Measurements from ENCODE around the gene OAS3.
"Not testable (repeated sequence)": the region's sequence is repeated elsewhere in the genome, so short reads cannot be mapped to it uniquely, and the experiment has no call there.

OAS3 gene, protein sequence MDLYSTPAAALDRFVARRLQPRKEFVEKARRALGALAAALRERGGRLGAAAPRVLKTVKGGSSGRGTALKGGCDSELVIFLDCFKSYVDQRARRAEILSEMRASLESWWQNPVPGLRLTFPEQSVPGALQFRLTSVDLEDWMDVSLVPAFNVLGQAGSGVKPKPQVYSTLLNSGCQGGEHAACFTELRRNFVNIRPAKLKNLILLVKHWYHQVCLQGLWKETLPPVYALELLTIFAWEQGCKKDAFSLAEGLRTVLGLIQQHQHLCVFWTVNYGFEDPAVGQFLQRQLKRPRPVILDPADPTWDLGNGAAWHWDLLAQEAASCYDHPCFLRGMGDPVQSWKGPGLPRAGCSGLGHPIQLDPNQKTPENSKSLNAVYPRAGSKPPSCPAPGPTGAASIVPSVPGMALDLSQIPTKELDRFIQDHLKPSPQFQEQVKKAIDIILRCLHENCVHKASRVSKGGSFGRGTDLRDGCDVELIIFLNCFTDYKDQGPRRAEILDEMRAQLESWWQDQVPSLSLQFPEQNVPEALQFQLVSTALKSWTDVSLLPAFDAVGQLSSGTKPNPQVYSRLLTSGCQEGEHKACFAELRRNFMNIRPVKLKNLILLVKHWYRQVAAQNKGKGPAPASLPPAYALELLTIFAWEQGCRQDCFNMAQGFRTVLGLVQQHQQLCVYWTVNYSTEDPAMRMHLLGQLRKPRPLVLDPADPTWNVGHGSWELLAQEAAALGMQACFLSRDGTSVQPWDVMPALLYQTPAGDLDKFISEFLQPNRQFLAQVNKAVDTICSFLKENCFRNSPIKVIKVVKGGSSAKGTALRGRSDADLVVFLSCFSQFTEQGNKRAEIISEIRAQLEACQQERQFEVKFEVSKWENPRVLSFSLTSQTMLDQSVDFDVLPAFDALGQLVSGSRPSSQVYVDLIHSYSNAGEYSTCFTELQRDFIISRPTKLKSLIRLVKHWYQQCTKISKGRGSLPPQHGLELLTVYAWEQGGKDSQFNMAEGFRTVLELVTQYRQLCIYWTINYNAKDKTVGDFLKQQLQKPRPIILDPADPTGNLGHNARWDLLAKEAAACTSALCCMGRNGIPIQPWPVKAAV

DNA sequence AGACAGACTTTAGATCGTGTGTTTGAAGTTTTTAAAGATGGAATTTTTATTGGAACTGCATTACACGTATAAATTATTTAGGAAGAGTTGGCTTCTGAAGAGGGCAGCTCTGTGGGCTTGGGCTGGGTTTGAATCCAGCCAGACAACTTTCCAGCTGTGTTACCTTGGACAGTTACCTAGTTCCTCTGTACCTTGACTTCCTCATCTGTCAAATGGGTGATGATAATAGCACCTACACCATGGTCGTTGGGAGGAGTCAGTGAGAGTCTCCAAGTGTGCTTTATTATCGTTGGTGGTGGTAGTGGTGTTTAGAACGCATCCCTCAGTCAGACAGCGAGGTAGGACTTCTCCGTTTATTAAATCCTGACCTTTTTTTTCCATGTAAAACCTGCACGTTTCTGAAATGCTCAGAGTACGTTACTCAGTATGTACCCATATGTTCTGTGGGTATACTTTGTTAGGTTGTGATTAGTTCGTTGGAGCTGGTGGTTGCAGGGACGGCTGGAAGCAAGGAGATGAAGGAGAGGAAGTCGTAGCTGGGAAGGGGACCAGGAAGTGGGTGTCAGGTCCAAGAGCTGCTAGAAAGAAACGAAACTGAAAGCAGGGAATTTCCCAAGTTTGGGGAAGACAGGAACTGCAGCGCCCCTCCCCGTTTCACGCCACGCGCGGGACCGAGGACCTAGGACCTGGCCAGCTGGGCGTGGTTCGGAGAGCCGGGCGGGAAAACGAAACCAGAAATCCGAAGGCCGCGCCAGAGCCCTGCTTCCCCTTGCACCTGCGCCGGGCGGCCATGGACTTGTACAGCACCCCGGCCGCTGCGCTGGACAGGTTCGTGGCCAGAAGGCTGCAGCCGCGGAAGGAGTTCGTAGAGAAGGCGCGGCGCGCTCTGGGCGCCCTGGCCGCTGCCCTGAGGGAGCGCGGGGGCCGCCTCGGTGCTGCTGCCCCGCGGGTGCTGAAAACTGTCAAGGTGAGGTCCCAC is at the start of gene OAS3:
Gene OAS3 (plus strand): TSS at position 734 of the 979 bp plus-strand sequence. CDS start 57 bp downstream, at position 791.
- peak; percentile 69 for DNase-seq

DNA sequence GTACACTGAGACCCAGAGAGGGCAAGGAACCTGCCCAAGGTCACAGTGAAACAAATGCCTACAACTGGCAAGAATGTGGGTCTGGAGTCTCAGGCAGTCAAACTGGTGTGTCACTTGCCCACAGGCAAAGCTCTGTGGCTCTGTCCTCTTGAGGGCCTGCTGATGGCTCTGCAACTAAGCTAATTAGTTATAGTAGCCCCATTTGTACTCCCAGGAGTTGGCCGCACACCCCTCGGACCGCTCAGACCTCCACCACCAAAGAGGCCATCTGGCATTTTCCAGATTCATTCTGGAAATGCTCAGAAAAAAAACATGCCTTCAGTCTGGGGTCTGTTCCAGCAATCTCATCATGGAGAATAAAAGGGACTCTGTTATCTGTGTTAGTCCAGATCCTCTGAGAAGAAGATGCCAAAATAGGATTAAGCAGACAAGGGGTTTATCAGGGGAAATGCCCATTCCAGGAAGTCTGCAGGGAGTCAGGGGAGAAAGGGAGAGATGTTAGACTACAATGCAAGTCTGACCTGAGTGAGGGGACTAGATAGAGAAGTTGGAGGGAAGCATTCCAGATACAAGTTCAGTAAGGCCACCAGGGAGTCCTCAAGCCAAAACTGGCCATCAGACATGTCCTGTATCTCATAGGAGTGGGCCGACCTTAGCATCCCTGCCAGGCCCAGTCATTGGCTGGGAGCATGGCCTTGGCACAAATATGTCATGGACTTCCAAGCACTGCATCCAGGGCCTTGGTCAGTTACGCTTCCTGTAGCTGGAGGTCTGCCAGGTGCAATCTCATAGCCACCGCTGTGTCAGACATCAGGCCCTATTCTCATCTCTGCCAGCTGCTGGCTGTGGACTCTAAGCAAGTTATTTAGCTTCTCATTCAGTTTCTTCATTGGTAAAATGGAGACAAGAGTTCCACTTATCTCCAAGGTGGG is 46.9 kb upstream of the OAS3 start:
- no peak for DNase-seq

DNA sequence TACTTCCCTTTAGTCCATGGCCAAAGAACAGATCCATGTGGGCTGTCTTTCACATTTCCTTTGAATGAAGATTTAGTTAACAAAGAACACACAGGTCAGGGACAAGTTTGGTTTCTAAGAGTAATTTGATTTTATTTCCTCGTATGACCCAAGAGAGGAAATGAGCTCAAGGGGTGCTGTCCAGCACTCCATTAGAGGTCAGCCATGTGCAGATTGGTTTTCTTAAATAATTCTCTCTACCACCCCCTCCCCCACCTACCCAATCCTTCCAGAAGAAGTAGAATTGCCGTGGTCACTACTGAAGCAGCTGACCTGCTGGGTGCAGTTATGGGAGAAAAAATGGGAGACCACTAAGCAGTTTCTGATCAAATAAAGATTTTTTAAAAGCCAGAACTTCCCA is 45.4 kb upstream of the OAS3 start:
- no peak for DNase-seq

DNA sequence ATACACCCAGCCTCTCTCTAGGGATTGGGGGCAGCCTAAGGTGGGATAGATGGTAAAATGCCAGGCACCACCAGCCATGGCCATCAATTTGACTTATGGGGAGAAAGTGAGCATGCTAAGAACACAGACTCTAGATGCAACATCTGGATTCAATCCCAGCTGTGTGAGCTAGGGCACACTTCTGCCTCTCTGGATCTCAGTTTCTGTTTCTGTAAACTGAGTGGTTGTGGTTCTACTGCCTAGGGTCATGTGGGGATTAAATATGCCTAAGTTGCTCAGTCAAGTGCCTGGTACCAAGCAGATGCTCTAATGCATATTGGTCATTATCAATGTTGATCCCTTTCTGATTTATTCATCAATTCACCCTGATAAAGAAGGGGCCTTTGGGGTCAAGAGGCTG is 44.1 kb upstream of the OAS3 start:
- DNase-seq, result no peak

DNA sequence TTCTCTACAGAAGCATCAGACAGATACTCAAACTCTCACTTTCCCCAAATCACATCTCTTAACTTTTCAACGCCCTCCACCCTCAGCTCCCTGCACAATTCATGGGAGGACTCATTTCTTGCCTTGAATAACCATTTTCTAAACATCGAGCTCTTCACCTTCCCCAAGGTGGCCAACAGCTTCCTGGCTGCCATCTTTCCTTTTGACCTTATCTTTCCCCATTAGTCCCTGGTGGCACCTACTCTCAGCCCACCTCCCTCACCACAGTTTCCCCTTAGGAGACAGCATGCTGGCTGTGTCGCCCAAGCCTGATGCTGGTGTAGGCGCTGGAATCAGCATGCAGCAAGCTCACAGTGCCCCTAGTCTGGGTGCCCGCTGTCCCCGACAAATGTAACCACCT is 39.9 kb upstream of the OAS3 start:
- DNase-seq, result no peak

DNA sequence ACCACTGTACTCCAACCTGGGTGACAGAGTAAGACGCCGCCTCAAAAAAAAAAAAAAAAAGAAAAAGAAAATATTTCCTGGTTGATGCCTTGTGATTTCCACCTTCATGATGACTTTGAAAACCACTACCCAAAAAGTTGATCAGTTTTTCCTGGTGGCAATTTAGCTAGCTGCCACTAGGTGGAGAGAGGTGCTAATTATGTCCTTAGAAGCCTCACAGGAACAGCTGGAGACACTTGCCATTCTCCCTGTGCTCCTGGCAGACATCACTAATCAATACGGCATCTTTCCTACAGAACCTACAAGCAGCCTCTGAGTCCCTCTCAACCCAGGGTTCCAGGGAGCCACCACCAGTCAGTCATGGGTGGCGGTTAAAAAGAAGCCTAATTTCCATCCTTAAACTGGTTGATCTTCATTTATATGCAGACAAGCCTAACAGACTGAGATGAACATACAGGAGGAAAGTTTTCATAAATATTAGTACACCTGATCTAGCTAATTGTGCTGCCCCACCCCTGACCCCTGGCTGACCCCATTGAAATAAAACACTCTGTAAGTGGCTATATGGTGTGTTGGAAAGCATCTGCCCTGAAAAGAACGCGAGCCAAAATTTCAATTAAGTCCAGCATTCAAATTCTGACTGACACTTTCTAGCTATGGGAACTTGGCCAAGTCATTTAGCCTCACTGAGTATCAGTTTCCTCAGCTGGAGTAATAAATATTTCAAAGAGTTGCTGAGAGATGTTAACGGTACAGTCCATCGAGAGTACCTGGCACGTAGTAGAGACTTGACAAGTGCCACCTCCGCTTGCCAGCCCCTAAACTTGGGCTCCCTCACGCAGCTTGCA is 37.8 kb upstream of the OAS3 start:
- DNase-seq, result peak; percentile 54

DNA sequence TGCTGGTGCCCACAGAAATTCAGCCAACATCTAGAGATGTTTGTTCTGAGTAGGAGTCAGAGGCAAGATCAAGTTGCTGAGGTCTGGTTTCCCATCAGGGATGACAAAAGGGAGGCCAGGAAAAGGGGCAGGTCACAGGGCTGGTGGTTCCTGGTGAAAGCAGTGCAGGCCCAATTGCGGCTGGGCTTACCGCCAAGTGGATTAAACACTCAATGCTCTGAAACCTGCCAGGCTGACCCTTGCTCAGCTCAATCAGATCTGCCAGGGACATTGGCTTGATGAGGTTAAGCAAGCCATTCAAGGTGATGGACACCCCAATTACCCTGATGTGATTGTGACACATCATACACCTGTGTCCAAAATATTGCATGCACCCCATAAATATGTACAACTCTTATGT is 37.0 kb upstream of the OAS3 start:
- DNase-seq, result no peak

DNA sequence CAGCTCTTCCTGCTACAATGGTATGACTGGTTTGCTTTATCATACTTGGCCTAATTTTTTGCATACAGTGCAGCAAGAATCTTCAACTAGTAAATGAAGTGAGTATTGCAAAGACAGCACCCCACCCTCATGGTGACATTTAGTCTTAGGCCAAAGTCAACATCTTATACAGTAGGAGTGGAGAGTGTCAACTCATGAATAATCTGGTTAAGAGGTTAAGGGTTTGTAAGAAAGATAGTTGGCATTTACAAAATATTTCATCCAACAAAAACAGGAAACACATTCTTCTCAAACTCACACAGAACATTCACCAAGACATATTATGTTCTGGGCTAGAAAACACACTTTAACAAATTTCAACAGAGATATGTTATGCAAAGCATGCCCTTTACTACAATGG is 33.7 kb upstream of the OAS3 start:
- no peak for DNase-seq

DNA sequence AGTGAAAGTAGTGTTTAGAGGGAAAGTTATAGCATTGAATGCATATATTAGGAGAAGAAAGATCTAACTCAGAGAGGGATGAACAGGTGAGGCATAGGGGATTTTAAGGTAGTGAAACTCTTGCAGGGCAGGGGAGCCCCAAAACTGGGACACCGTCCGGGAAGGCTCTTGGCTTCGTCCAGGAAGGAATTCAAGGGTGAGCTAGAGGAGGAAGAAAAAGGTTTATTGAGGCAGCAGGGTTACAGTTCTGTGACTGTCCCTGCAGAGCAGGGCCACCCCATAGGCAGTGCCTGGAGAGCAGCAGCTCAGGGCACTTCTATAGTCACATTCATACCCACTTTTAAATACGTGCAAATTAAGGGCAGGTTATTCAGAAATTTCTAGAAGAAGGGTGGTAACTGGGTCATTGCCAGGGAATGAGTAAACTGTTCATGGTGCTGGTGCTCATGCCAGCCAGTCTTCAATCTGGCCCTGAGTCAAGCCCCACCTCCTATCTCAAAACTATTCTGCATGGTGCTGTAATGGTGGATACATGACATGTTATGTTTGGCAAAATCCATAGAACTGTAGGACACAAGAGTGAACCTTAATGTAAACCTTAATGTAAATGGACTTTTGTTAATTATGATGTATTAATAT is 32.7 kb upstream of the OAS3 start:
- DNase-seq, result no peak

DNA sequence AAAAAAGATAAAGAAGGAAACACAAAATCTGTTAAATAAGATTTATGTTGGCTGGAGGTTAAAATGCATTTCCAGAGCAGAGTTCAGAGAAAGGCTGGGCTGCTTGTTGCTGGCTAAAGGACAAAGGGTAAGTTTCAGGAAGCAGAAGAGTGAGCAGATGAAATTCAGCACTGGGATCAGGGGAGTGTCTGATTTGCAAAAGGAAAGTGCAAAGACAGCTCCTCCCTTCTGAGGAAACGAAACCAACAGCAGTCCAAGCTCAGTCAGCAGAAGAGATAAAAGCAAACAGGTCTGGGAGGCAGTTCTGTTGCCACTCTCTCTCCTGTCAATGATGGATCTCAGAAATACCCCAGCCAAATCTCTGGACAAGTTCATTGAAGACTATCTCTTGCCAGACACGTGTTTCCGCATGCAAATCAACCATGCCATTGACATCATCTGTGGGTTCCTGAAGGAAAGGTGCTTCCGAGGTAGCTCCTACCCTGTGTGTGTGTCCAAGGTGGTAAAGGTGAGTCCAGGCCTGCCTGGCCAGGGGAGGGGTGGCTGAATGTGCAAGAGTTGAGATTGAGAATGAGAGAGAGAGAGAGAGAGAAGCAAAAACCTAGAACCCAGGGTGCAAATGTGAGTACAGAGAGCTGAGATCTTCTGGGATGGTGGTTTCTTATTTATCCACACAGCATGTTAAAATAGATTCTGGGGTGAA is 31.4 kb upstream of the OAS3 start, which contains the start of gene OAS1:
Gene OAS1 (plus strand): TSS at position 251 of the 703 bp plus-strand sequence. CDS start 78 bp downstream, at position 329.
- DNase-seq, result no peak

DNA sequence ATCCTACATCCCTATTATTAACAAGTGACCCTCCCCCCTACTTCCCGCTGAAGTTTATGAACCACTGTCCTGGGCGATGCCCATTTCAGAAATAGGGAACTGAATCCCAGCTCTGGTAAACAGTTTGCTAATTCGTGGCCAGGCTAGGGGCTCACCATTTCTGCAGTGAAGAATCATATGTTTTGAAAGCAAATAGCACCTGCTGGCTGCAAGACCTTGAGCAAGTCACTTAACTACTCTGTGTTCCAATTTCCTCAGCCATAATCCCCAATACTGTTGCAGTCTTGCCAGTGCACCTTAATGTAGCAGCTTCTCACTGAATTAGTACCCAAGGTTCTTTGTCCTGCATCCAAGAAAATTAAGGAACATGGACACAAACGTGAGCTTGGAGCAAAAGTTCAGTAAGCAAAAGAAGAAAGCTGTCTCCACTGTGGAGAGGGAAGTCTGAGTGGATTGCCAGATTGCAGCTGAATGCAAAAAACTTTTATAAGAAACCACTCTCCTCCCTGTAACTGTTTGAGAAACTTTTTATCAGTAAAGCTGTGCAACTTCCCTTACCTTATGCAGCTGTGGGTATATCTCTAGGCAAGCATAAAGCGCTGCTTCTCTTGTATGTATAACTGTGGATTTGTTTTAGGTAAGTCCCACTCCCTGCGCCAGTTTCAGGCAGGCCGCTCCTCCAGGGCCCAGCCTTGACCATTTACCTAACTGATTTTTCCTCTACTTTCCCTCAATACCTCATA is 30.7 kb upstream of the OAS3 start:
- DNase-seq, result no peak

DNA sequence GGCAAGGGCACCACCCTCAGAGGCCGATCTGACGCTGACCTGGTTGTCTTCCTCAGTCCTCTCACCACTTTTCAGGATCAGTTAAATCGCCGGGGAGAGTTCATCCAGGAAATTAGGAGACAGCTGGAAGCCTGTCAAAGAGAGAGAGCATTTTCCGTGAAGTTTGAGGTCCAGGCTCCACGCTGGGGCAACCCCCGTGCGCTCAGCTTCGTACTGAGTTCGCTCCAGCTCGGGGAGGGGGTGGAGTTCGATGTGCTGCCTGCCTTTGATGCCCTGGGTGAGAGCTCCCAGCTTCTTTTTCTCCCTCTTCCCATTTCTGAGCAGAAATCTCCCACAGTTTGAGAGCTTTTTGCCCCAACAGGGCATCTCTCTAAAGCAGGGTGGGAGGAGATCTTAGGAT is 29.7 kb upstream of the OAS3 start:
- no peak for DNase-seq

DNA sequence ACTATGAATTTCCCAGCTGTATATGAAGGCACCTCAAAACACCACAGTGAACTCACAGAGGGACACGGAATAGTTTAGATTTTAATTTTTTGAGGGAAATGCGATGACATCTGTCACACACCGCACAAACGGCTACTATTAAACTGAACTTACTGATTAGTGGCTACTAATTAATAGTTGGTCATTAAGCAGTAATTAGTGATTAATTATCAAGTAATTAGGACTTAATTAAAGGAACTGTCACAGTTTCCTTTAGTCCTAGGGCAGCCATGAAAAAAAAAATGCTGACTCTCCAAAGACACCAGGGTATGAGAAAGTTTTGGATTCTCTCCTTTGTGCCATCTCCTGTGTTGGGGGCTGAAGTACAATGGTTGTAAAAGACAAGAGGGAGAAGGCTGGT is 28.6 kb upstream of the OAS3 start:
- DNase-seq, result no peak

DNA sequence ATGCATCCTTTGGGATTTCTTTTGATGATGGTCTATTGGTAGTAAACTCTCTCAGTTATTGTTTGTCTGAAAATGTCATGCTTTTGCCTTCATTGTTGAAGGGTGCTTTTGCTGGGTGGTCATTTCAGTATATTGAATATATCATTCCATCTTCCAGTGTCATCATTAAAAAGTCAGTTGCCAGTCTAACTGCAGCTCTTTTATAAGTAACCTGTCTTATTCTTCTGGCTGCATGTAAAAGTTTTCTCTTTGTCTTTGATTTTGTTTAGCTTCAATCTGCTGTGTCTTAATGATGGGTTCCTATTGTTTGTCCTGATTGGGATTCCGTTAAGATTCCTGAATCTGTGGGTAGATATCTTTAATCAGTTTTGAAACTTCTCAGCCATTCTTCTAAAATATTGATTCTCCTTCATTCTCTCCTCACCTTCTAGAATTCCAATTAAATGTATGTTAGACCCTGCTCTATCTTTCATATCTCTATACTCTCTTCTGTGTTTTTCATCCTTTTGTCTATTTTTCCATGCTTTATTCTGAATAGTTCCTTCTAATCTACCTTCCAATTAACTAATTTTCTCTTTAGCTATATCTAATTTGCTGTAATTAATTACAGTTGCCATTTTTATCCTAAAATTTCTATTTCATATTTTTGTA is 25.1 kb upstream of the OAS3 start:
- DNase-seq, result no peak

DNA sequence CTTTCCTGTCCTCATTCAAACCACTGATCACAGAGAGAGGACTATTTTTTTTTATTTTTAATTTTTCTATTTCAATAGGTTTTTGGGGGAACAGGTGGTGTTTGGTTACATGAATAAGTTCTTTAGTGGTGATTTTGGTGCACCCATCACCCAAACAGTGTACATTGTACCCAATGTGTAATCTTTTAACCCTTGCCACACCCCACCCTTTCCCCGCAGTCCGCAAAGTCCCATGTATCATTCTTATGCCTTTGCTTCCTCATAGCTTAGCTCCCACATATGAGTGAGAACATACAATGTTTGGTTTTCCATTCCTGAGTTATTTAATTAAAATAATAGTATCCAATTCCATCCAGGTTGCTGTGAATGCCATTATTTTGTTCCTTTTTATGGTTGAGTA is 24.4 kb upstream of the OAS3 start:
- not testable (repeated sequence) for DNase-seq

DNA sequence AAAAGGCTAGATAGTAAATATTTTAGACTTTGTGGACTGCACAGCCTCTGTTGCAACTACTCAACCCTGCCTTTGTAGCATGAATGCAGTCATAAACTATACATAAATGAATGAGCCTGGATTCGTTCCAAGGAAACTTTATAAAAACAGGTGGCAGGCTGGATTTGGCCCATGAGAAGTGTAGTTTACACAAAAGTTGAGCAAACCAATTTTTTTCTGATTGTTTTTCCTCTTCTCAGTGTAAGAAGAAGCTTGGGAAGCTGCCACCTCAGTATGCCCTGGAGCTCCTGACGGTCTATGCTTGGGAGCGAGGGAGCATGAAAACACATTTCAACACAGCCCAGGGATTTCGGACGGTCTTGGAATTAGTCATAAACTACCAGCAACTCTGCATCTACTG is 22.0 kb upstream of the OAS3 start:
- peak; percentile 13 for DNase-seq

DNA sequence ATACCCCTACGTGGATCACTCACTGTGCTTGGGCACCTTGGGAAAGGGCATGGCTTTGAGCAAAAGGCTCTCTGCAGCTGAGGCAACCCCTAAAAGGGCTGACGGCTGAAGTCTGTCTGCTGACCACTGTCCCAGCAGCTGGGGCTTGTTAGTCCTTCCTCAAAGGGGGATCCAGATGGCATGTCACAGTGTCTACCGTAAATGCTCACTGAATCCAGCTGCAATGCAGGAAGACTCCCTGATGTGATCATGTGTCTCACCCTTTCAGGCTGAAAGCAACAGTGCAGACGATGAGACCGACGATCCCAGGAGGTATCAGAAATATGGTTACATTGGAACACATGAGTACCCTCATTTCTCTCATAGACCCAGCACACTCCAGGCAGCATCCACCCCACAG is 19.2 kb upstream of the OAS3 start:
- no peak for DNase-seq

DNA sequence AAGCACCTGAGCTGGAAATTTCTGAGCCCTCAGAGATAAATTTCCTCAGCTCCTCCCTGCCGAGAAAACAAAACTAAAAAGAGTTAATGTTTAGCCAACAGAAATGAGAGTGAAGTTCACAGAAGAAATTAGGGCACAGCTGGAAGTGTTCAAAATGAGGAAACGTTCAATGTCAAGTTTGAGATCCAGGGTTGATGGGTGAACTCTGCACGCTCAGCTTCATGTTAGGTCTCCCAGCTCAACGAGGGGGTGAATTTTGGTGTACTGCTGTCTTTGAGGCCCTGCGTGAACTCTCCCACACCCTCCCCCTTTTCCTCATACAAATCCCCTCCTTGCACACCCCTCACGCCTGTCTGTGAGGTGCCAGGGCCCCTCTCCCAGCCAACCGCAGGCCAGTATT is 13.3 kb upstream of the OAS3 start:
- peak; percentile 2 for DNase-seq
